ENCODE data around the gene MS4A10. TPM values are rescaled to one million over a fixed set of nuclear protein-coding genes. Genes with fewer than 3 reads are reported as not detected.

Gene MS4A10
- polyA plus RNA-seq, 2 of the 4 experiments (the other 2 are of a cell fraction) = not detected

DNA sequence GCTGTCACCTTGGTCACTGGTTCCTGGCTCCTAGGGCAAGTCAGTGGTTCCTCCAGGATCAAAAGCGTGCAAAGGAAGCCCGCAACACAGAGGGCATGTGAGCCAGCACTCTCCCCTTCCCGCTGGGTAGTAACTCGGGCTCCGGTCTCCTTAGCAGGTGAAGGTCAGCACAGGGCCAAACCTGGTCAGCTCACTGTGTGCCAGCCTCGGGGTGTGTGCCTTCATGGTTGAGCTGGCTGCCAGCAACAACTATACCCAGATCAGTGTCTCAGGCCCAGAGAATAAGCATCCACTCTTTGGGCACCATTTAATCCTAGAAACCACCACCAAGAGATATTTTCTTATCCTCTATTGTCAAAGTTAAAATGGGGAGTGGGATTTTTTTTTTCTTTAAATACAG lies 40.7 kb downstream of the MS4A10 start:
- no peak overlapping the region for H3K27ac ChIP-seq
- H3K9me3 ChIP-seq = no peaks in the 10 kb centered on the region
- CTCF ChIA-PET = interaction anchor here (0.5 to 2.1 kb wide), 2 partner anchors 12 to 50 kb away, joined by 3 to 5 read pairs; no protein-coding TSS in a partner anchor
- H3K4me3 ChIP-seq = no peak overlapping the region
- no peak for DNase-seq (ENCODE audit: low read depth in 1 of 2, low spot score in 1 of 2)
- H3K4me1 ChIP-seq = no peaks in the 10 kb centered on the region
- no peak for FAIRE-seq
- WGBS (ENCODE audit: missing lambda C conversion rate) = 64% methylated on average over 5 of the region's 6 CpGs
- no peak overlapping the region for H3K4me2 ChIP-seq
- POLR2A ChIA-PET = no interaction called here
- ATAC-seq = no peak
- TF ChIP-seq PBX3 (IDR thresholded peaks at IDR 0.05) (no peak), TP53 (CRISPR knock-in tag; IDR thresholded peaks at IDR 0.05) (no peak), MAZ (IDR thresholded peaks at IDR 0.05; ENCODE audit: borderline replicate concordance, low read depth, low read length) (no peak), ATOH8 (CRISPR knock-in tag; IDR thresholded peaks at IDR 0.05; ENCODE audit: low read depth) (no peak), POLR2A (IDR thresholded peaks at IDR 0.05; ENCODE audit: low read length) (no peak), JUN (IDR thresholded peaks at IDR 0.05) (no peak)

DNA sequence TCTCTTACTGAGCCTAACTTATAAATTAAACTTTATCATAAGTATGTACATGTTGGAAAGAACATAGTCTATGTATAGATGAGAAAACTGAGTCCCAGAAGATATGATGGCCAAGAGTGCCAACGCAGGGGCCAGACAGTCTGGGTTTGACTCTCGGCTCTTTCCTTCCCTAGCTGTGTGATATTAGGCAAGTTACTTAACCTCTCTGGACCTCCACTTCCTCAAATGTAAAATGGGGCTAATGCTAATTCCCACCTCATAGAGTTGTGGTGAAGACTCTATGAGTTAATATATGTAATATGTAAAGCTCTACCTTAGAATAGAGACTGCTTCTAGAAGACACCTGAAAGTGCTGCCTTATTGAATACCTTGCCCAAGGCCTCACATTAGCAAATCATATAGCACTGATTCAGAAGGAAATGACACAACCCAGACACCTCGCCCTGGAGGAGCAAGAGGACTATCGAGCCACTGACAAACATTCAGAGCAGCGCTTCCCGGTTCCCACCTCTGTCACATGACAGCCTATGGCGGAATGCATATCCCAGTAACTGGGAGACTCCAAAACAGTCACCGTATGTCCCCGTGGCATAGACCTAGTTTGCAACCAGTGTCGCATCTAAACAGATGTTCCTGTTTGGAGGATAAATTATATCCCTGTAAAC lies 45.5 kb downstream of the MS4A10 start:
- ATAC-seq = peak; percentile 49 to 69
- POLR2A ChIA-PET = interaction anchor here (0.6 to 1.7 kb wide), 3 partner anchors 57 to 464 kb away, joined by 3 to 4 read pairs (median 4); partner anchors contain the start of gene VWCE
- H3K4me3 ChIP-seq = no peak overlapping the region
- FAIRE-seq = no peak
- CTCF ChIA-PET = interaction anchor here (0.5 to 7.6 kb wide), 59 partner anchors 9 to 555 kb away, joined by 3 to 153 read pairs (median 6); partner anchors contain the start of genes CCDC86, MS4A10, MS4A15 and PGA3
- no peak for TF ChIP-seq JUN (IDR thresholded peaks at IDR 0.05)
- no peak for TF ChIP-seq TP53 (CRISPR knock-in tag; IDR thresholded peaks at IDR 0.05)
- no peak for TF ChIP-seq MAX (IDR thresholded peaks at IDR 0.05)
- TF ChIP-seq MAZ (IDR thresholded peaks at IDR 0.05; ENCODE audit: borderline replicate concordance, low read depth, low read length) = no peak
- TF ChIP-seq RFX5 (IDR thresholded peaks at IDR 0.05) = no peak
- TF ChIP-seq POLR2A (IDR thresholded peaks at IDR 0.05; ENCODE audit: low read length) = no peak
- no peak for DNase-seq (ENCODE audit: low read depth in 1 of 2, low spot score in 1 of 2)
- no peaks in the 10 kb centered on the region for H3K9me3 ChIP-seq
- peak overlapping the region; percentile 55; the same call in 2 of the 3 replicates for H3K4me2 ChIP-seq
- no peaks in the 10 kb centered on the region for H3K4me1 ChIP-seq
- no peak overlapping the region for H3K27ac ChIP-seq
- WGBS (ENCODE audit: missing lambda C conversion rate) = 16% methylated on average over 10 of the region's 10 CpGs

DNA sequence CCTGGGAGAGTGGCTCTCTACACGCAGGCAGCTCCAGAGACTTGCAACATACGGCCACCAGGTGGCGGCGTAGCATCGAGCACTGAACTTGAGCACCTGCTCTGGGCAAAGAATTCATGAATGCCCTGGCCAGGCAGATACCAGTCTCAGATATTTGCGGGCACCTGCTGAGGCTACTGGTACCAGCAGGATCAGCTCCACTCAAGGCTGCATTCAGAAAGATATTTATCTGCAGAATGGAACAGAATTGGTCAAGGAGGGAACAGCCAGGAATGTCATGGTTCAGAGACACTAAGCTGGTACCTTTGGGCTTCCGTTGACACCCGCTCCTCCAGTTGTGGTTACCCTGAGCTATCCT lies 46.0 kb downstream of the MS4A10 start:
- no peaks in the 10 kb centered on the region for H3K9me3 ChIP-seq
- TF ChIP-seq PHF8 (IDR thresholded peaks at IDR 0.05; ENCODE audit: borderline replicate concordance, low read depth) (no peak), EHF (CRISPR knock-in tag; IDR thresholded peaks at IDR 0.05) (no peak), SMC3 (IDR thresholded peaks at IDR 0.05) (peak; percentile 90), JUNB (IDR thresholded peaks at IDR 0.05) (no peak), MAZ (IDR thresholded peaks at IDR 0.05; ENCODE audit: borderline replicate concordance, low read depth, low read length) (no peak), FOXS1 (CRISPR knock-in tag; IDR thresholded peaks at IDR 0.05) (no peak), RNF2 (IDR thresholded peaks at IDR 0.05; ENCODE audit: borderline replicate concordance, low read depth) (no peak), RAD21 (conservative IDR thresholded peaks at IDR 0.05 in 1 of 2, IDR thresholded peaks at IDR 0.05 in 1 of 2) (peak; percentile 90 to 93)
- TF ChIP-seq, protein P1, sequence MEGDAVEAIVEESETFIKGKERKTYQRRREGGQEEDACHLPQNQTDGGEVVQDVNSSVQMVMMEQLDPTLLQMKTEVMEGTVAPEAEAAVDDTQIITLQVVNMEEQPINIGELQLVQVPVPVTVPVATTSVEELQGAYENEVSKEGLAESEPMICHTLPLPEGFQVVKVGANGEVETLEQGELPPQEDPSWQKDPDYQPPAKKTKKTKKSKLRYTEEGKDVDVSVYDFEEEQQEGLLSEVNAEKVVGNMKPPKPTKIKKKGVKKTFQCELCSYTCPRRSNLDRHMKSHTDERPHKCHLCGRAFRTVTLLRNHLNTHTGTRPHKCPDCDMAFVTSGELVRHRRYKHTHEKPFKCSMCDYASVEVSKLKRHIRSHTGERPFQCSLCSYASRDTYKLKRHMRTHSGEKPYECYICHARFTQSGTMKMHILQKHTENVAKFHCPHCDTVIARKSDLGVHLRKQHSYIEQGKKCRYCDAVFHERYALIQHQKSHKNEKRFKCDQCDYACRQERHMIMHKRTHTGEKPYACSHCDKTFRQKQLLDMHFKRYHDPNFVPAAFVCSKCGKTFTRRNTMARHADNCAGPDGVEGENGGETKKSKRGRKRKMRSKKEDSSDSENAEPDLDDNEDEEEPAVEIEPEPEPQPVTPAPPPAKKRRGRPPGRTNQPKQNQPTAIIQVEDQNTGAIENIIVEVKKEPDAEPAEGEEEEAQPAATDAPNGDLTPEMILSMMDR (IDR thresholded peaks at IDR 0.05) = peak; percentile 96
- no peak overlapping the region for H3K27ac ChIP-seq
- ATAC-seq (peak; percentile 93 to 97), DNase-seq (ENCODE audit: low read depth in 1 of 2, low spot score in 1 of 2) (peak; percentile 80 to 83), FAIRE-seq (no peak)
- ChIA-PET POLR2A (interaction anchor here (0.9 to 1.7 kb wide), 3 partner anchors 56 to 464 kb away, joined by 4 read pairs; partner anchors contain the start of gene VWCE), CTCF (interaction anchor here (0.5 to 7.6 kb wide), 64 partner anchors 9 to 806 kb away, joined by 3 to 153 read pairs (median 6); partner anchors contain the start of genes CCDC86, MS4A10, MS4A15 and PGA3)
- peak overlapping the region; percentile 55; the same call in 2 of the 3 replicates for H3K4me2 ChIP-seq
- H3K4me3 ChIP-seq = no peak overlapping the region
- H3K4me1 ChIP-seq = no peaks in the 10 kb centered on the region
- 20% methylated on average over 8 of the region's 8 CpGs for WGBS (ENCODE audit: missing lambda C conversion rate)

All from A549 (cell line).